GM23338 (cell line): ENCODE data around the gene PIGB.

Experiments used
- CTCF ChIP-seq, 2 experiments: fragments of 200-600 bp in 1 of 2; sonication (generic) in 1 of 2; conservative IDR thresholded peaks; 2 replicates each; pipeline versions ENCODE4 v1.5.1 to v1.6.1; 2016 to 2017; ENCODE audit warnings: antibody characterized with exemption in 2 of 2, low read depth in 2 of 2, mild to moderate bottlenecking in 2 of 2, moderate library complexity in 1 of 2
- EZH2 ChIP-seq: fragments of 200-600 bp; sonication (generic); IDR thresholded peaks from one replicate; pipeline ENCODE4 v1.8.0; 2017; ENCODE audit warnings: antibody characterized with exemption, mild to moderate bottlenecking, low read depth; ENCODE audit not compliant: unreplicated experiment
- EZH2phosphoT487 ChIP-seq: fragments of 200-600 bp; sonication (generic); IDR thresholded peaks from one replicate; pipeline ENCODE4 v1.8.1; 2018; ENCODE audit warnings: antibody characterized with exemption; ENCODE audit not compliant: unreplicated experiment
- NANOG ChIP-seq: IDR thresholded peaks from 2 replicates; pipeline ENCODE4 v1.6.1; 2016; ENCODE audit warnings: antibody characterized with exemption, borderline replicate concordance
- POLR2AphosphoS5 ChIP-seq: IDR thresholded peaks from 2 replicates; pipeline ENCODE4 v1.6.1; 2016; ENCODE audit warnings: antibody characterized with exemption, low read depth
- REST ChIP-seq: IDR thresholded peaks from one replicate; pipeline ENCODE4 v1.6.1; 2018; ENCODE audit warnings: antibody characterized with exemption; ENCODE audit not compliant: unreplicated experiment

GRCh38 chr15:55349282-55349681, 30.3 kb downstream of the PIGB start:
- TF ChIP-seq CTCF (conservative IDR thresholded peaks at IDR 0.05; ENCODE audit: low read depth in 2 of 2) (no peak), POLR2AphosphoS5 (no peak), EZH2phosphoT487 (no peak), REST (no peak), NANOG (no peak), EZH2 (no peak)
